NCI-H1048 (cell line): ENCODE measurements around the gene COX14.
A peak's percentile ranks its signal among the peaks of the same experiment; 100 is the strongest.
"Not testable (repeated sequence)": the region's sequence is repeated elsewhere in the genome, so short reads cannot be mapped to it uniquely, and the experiment has no call there.

Experiments
- DNase-seq: peaks from one replicate; lab custom pipeline; 2025; lab: John Stamatoyannopoulos, UW

COX14 gene

GRCh38 chr12:50111693-50112455 lies at the start of gene COX14:
COX14 (plus strand) TSS chr12:50112236; CDS start chr12:50120044, 7,808 bp downstream.
- peak; percentile 97 for DNase-seq

GRCh38 chr12:50062728-50063460 lies 49.1 kb upstream of the COX14 start:
- DNase-seq: no peak

GRCh38 chr12:50065726-50066310 lies 46.2 kb upstream of the COX14 start:
- DNase-seq: no peak

- no peak for DNase-seq
Observed at GRCh38 chr12:50066402-50066801, 45.6 kb upstream of the COX14 start.

GRCh38 chr12:50069069-50069468 lies 43.0 kb upstream of the COX14 start:
- no peak for DNase-seq

GRCh38 chr12:50069539-50069938 lies 42.5 kb upstream of the COX14 start:
- DNase-seq: no peak

GRCh38 chr12:50070314-50071060 lies 41.5 kb upstream of the COX14 start:
- DNase-seq: peak; percentile 46

- no peak for DNase-seq
Observed at GRCh38 chr12:50072198-50072907, 39.7 kb upstream of the COX14 start.

GRCh38 chr12:50073206-50073605 lies 38.8 kb upstream of the COX14 start:
- DNase-seq: no peak

- DNase-seq: no peak
Observed at GRCh38 chr12:50073712-50074111, 38.3 kb upstream of the COX14 start.

GRCh38 chr12:50074936-50075807 lies 36.9 kb upstream of the COX14 start:
- DNase-seq: no peak

GRCh38 chr12:50075808-50076170 lies 36.2 kb upstream of the COX14 start:
- DNase-seq: no peak

GRCh38 chr12:50077099-50077498 lies 34.9 kb upstream of the COX14 start:
- no peak for DNase-seq

- DNase-seq: no peak
Observed at GRCh38 chr12:50078281-50078680, 33.8 kb upstream of the COX14 start.

- DNase-seq: no peak
Observed at GRCh38 chr12:50079771-50080170, 32.3 kb upstream of the COX14 start.

GRCh38 chr12:50081096-50081808 lies 30.8 kb upstream of the COX14 start:
- no peak for DNase-seq

GRCh38 chr12:50082644-50083043 lies 29.4 kb upstream of the COX14 start:
- no peak for DNase-seq

GRCh38 chr12:50083301-50083700 lies 28.7 kb upstream of the COX14 start:
- DNase-seq: no peak

GRCh38 chr12:50084409-50084774 lies 27.6 kb upstream of the COX14 start:
- DNase-seq: not testable (repeated sequence)
